ENCODE measurements around the gene LPIN3.

The LPIN3 gene

GRCh38 chr20:41359541-41360011 lies 19.0 kb downstream of the LPIN3 start:
- H2AFZ ChIP-seq (ENCODE audit: low read depth, low read length), result no peak overlapping the region
- H3K4me3 ChIP-seq (ENCODE audit: low read length), result no peak overlapping the region
- no peaks in the 10 kb centered on the region for H3K4me1 ChIP-seq (ENCODE audit: insufficient read depth, low read length)
- H3K27me3 ChIP-seq (ENCODE audit: insufficient read depth, low read length), result no peaks in the 10 kb centered on the region
- no peaks in the 10 kb centered on the region for H3K36me3 ChIP-seq (ENCODE audit: insufficient read depth, low read length)
- H3K9me3 ChIP-seq (ENCODE audit: low read length), result no peaks in the 10 kb centered on the region

- Histone ChIP-seq H2AFZ (ENCODE audit: low read depth, low read length) (no peak overlapping the region), H3K4me3 (ENCODE audit: low read length) (no peak overlapping the region), H3K36me3 (ENCODE audit: insufficient read depth, low read length) (no peaks in the 10 kb centered on the region), H3K27me3 (ENCODE audit: insufficient read depth, low read length) (no peaks in the 10 kb centered on the region), H3K4me1 (ENCODE audit: insufficient read depth, low read length) (no peaks in the 10 kb centered on the region), H3K9me3 (ENCODE audit: low read length) (no peaks in the 10 kb centered on the region)
Observed at GRCh38 chr20:41360831-41361756, 20.5 kb downstream of the LPIN3 start.

- H3K36me3 ChIP-seq (ENCODE audit: insufficient read depth, low read length), result no peaks in the 10 kb centered on the region
- peaks cover 2% of the 10 kb centered on the region for H3K27me3 ChIP-seq (ENCODE audit: insufficient read depth, low read length)
- no peak overlapping the region for H2AFZ ChIP-seq (ENCODE audit: low read depth, low read length)
- H3K4me3 ChIP-seq (ENCODE audit: low read length), result no peak overlapping the region
- H3K9me3 ChIP-seq (ENCODE audit: low read length), result no peaks in the 10 kb centered on the region
- H3K4me1 ChIP-seq (ENCODE audit: insufficient read depth, low read length), result no peaks in the 10 kb centered on the region
Observed at GRCh38 chr20:41361757-41362747, 21.4 kb downstream of the LPIN3 start.

- Histone ChIP-seq H3K9me3 (ENCODE audit: low read length) (peaks cover 5% of the 10 kb centered on the region), H2AFZ (ENCODE audit: low read depth, low read length) (no peak overlapping the region), H3K4me3 (ENCODE audit: low read length) (no peak overlapping the region), H3K4me1 (ENCODE audit: insufficient read depth, low read length) (no peaks in the 10 kb centered on the region), H3K36me3 (ENCODE audit: insufficient read depth, low read length) (no peaks in the 10 kb centered on the region), H3K27me3 (ENCODE audit: insufficient read depth, low read length) (peaks cover 9% of the 10 kb centered on the region)
Observed at GRCh38 chr20:41362748-41363140, 22.1 kb downstream of the LPIN3 start.

- Histone ChIP-seq H3K36me3 (ENCODE audit: insufficient read depth, low read length) (no peaks in the 10 kb centered on the region), H3K27me3 (ENCODE audit: insufficient read depth, low read length) (peaks cover 10% of the 10 kb centered on the region), H2AFZ (ENCODE audit: low read depth, low read length) (no peak overlapping the region), H3K4me1 (ENCODE audit: insufficient read depth, low read length) (no peaks in the 10 kb centered on the region), H3K4me3 (ENCODE audit: low read length) (no peak overlapping the region), H3K9me3 (ENCODE audit: low read length) (peaks cover 6% of the 10 kb centered on the region)
Observed at GRCh38 chr20:41363601-41364000, 23.0 kb downstream of the LPIN3 start.

- Histone ChIP-seq H3K9me3 (ENCODE audit: low read length) (peaks cover 6% of the 10 kb centered on the region), H3K4me3 (ENCODE audit: low read length) (no peak overlapping the region), H3K27me3 (ENCODE audit: insufficient read depth, low read length) (peaks cover 10% of the 10 kb centered on the region), H3K4me1 (ENCODE audit: insufficient read depth, low read length) (no peaks in the 10 kb centered on the region), H3K36me3 (ENCODE audit: insufficient read depth, low read length) (no peaks in the 10 kb centered on the region), H2AFZ (ENCODE audit: low read depth, low read length) (no peak overlapping the region)
Observed at GRCh38 chr20:41364236-41364855, 23.7 kb downstream of the LPIN3 start.

- no peak overlapping the region for H2AFZ ChIP-seq (ENCODE audit: low read depth, low read length)
- H3K4me1 ChIP-seq (ENCODE audit: insufficient read depth, low read length), result no peaks in the 10 kb centered on the region
- no peak overlapping the region for H3K4me3 ChIP-seq (ENCODE audit: low read length)
- H3K27me3 ChIP-seq (ENCODE audit: insufficient read depth, low read length), result peaks cover 10% of the 10 kb centered on the region
- H3K9me3 ChIP-seq (ENCODE audit: low read length), result peaks cover 6% of the 10 kb centered on the region
- H3K36me3 ChIP-seq (ENCODE audit: insufficient read depth, low read length), result no peaks in the 10 kb centered on the region
Observed at GRCh38 chr20:41364967-41365765, 24.5 kb downstream of the LPIN3 start.

GRCh38 chr20:41365777-41366545 lies 25.3 kb downstream of the LPIN3 start:
- peaks cover 6% of the 10 kb centered on the region for H3K9me3 ChIP-seq (ENCODE audit: low read length)
- H3K27me3 ChIP-seq (ENCODE audit: insufficient read depth, low read length), result peaks cover 10% of the 10 kb centered on the region
- peak overlapping the region; percentile 41 for H3K4me3 ChIP-seq (ENCODE audit: low read length)
- no peaks in the 10 kb centered on the region for H3K36me3 ChIP-seq (ENCODE audit: insufficient read depth, low read length)
- H2AFZ ChIP-seq (ENCODE audit: low read depth, low read length), result no peak overlapping the region
- H3K4me1 ChIP-seq (ENCODE audit: insufficient read depth, low read length), result no peaks in the 10 kb centered on the region

GRCh38 chr20:41366546-41367392 lies 26.1 kb downstream of the LPIN3 start, which contains the start of gene EMILIN3:
EMILIN3 (minus strand) TSS chr20:41366818; CDS start chr20:41366634, 184 bp downstream.
- peak within 1 kb of the TSS; percentile 41 for H3K4me3 ChIP-seq (ENCODE audit: low read length)
- peaks cover 10% of the 10 kb centered on the region for H3K27me3 ChIP-seq (ENCODE audit: insufficient read depth, low read length)
- no peaks in the 10 kb centered on the region for H3K36me3 ChIP-seq (ENCODE audit: insufficient read depth, low read length)
- no peaks in the 10 kb centered on the region for H3K4me1 ChIP-seq (ENCODE audit: insufficient read depth, low read length)
- H3K9me3 ChIP-seq (ENCODE audit: low read length), result peaks cover 6% of the 10 kb centered on the region
- H2AFZ ChIP-seq (ENCODE audit: low read depth, low read length), result peak within 1 kb of the TSS; percentile 87

- H3K36me3 ChIP-seq (ENCODE audit: insufficient read depth, low read length), result no peaks in the 10 kb centered on the region
- peak overlapping the region; percentile 41 for H3K4me3 ChIP-seq (ENCODE audit: low read length)
Observed at GRCh38 chr20:41367393-41367695, 26.7 kb downstream of the LPIN3 start.

GRCh38 chr20:41367956-41368355 lies 27.3 kb downstream of the LPIN3 start:
- Histone ChIP-seq H3K36me3 (ENCODE audit: insufficient read depth, low read length) (no peaks in the 10 kb centered on the region), H2AFZ (ENCODE audit: low read depth, low read length) (no peak overlapping the region), H3K4me1 (ENCODE audit: insufficient read depth, low read length) (no peaks in the 10 kb centered on the region), H3K9me3 (ENCODE audit: low read length) (peaks cover 6% of the 10 kb centered on the region), H3K4me3 (ENCODE audit: low read length) (no peak overlapping the region), H3K27me3 (ENCODE audit: insufficient read depth, low read length) (peaks cover 10% of the 10 kb centered on the region)

More at GRCh38 chr20:41367393-41367695, 26.7 kb downstream of the LPIN3 start:
- H2AFZ ChIP-seq (ENCODE audit: low read depth, low read length), result peak overlapping the region; percentile 87
- peaks cover 6% of the 10 kb centered on the region for H3K9me3 ChIP-seq (ENCODE audit: low read length)
- H3K27me3 ChIP-seq (ENCODE audit: insufficient read depth, low read length), result peaks cover 10% of the 10 kb centered on the region
- H3K4me1 ChIP-seq (ENCODE audit: insufficient read depth, low read length), result no peaks in the 10 kb centered on the region
